ENCODE data around the gene TUBB3.

DNA sequence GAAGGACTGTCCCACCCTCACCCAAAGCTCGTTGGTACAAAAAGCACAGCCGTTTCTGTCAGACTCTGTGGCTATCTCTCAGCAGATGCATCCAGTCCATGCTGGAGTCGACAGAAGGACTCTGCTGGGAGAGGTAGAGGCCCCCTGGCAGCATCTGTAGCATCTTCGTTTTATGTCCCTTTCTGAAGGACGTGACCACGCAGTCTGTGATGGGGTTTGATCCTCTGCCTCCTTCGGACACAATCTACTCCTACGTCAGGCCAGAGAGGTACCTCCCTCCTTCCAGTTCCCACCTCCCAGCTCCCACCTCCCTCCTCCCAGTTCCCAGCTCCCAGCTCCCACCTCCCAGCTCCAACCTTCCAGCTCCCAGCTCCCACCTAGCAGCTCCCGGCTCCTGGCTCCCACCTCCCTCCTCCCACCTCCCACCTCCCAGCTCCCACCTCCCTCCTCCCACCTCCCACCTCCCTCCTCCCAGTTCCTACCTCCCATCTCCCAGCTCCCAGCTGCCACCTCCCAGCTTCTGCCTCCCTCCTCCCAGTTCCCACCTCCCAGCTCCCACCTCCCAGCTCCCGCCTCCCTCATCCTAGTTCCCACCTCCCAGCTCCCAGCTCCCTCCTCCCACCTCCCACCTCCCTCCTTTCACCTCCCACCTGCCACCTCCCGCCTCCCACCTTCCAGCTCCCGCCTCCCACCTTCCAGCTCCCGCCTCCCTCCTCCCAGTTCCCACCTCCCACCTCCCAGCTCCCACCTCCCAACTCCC is 15.9 kb upstream of the TUBB3 start:
- TF ChIP-seq EP300 (IDR thresholded peaks at IDR 0.05), result no peak
- TF ChIP-seq, protein P1, sequence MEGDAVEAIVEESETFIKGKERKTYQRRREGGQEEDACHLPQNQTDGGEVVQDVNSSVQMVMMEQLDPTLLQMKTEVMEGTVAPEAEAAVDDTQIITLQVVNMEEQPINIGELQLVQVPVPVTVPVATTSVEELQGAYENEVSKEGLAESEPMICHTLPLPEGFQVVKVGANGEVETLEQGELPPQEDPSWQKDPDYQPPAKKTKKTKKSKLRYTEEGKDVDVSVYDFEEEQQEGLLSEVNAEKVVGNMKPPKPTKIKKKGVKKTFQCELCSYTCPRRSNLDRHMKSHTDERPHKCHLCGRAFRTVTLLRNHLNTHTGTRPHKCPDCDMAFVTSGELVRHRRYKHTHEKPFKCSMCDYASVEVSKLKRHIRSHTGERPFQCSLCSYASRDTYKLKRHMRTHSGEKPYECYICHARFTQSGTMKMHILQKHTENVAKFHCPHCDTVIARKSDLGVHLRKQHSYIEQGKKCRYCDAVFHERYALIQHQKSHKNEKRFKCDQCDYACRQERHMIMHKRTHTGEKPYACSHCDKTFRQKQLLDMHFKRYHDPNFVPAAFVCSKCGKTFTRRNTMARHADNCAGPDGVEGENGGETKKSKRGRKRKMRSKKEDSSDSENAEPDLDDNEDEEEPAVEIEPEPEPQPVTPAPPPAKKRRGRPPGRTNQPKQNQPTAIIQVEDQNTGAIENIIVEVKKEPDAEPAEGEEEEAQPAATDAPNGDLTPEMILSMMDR (IDR thresholded peaks at IDR 0.05), result no peak

All from gastroesophageal sphincter (tissue), 3 donors.